GM23338 (cell line): ENCODE data around the gene DPF3. TPM values are rescaled to one million over a fixed set of nuclear protein-coding genes. Genes with fewer than 3 reads are reported as not detected.

Experiments used
- ATAC-seq: fragments of 200-7000 bp; cut with Tn5 transposase; 3 replicates; pipeline ENCODE4 v1.9.1; 2020
- DNase-seq: peaks from one replicate; pipeline ENCODE4 v3.0.0-alpha.2; 2015; ENCODE audit warnings: low spot score
- H2AFZ ChIP-seq: fragments of 200-600 bp; sonication (generic); 2 replicates; pipeline ENCODE4 v1.8.0; 2016; ENCODE audit warnings: antibody characterized with exemption, mild to moderate bottlenecking, moderate library complexity
- H3F3A ChIP-seq: fragments of 200-600 bp; sonication (generic); replicated peaks from 2 replicates; pipeline ENCODE4 v1.8.0; 2017; ENCODE audit warnings: antibody characterized with exemption, mixed run types, low read depth
- H3K27ac ChIP-seq: fragments of 200-600 bp; sonication (generic); 2 replicates; pipeline ENCODE4 v1.6.1; 2016; ENCODE audit warnings: low read depth
- H3K27me3 ChIP-seq: fragments of 200-600 bp; sonication (generic); 2 replicates; pipeline ENCODE4 v1.8.0; 2016; ENCODE audit warnings: mild to moderate bottlenecking, mixed run types, moderate library complexity; ENCODE audit not compliant: insufficient read depth
- H3K36me3 ChIP-seq: fragments of 200-600 bp; sonication (generic); 2 replicates; pipeline ENCODE4 v1.8.0; 2016; ENCODE audit warnings: mild to moderate bottlenecking; ENCODE audit not compliant: insufficient read depth
- H3K4me1 ChIP-seq: fragments of 200-600 bp; sonication (generic); 2 replicates; pipeline ENCODE4 v1.8.0; 2016; ENCODE audit warnings: mild to moderate bottlenecking, moderate library complexity; ENCODE audit not compliant: insufficient read depth
- H3K4me2 ChIP-seq: fragments of 200-600 bp; sonication (generic); 2 replicates; pipeline ENCODE4 v1.7.1; 2017; ENCODE audit warnings: mixed run types
- H3K4me3 ChIP-seq: fragments of 200-600 bp; sonication (generic); 2 replicates; pipeline ENCODE4 v1.6.1; 2016; ENCODE audit warnings: mixed run types
- H3K79me2 ChIP-seq: fragments of 200-600 bp; sonication (generic); replicated peaks from 2 replicates; pipeline ENCODE4 v1.8.0; 2017; ENCODE audit warnings: mild to moderate bottlenecking; ENCODE audit not compliant: insufficient read depth
- H3K9me2 ChIP-seq: fragments of 200-600 bp; sonication (generic); 2 replicates; pipeline ENCODE4 v1.8.0; 2017; ENCODE audit not compliant: insufficient read depth
- H4K20me1 ChIP-seq: fragments of 200-600 bp; sonication (generic); replicated peaks from 2 replicates; pipeline ENCODE4 v1.8.0; 2017; ENCODE audit warnings: mild to moderate bottlenecking; ENCODE audit not compliant: insufficient read depth
- H3K27ac Mint-ChIP-seq: 2 replicates; pipeline ENCODE4 v1.8.0; 2020; ENCODE audit warnings: inconsistent platforms, mild to moderate bottlenecking, moderate library complexity, mixed read lengths
- H3K27me3 Mint-ChIP-seq: 3 replicates; pipeline ENCODE4 v1.8.0; 2022; ENCODE audit warnings: low read depth, mild to moderate bottlenecking, moderate library complexity, mixed read lengths, inconsistent platforms; ENCODE audit not compliant: insufficient read depth, poor library complexity
- H3K36me3 Mint-ChIP-seq: 3 replicates; pipeline ENCODE4 v1.8.0; 2021; ENCODE audit warnings: low read depth, mild to moderate bottlenecking, inconsistent platforms, moderate library complexity, mixed read lengths
- H3K4me1 Mint-ChIP-seq: 3 replicates; pipeline ENCODE4 v1.8.0; 2020; ENCODE audit warnings: mild to moderate bottlenecking, inconsistent platforms, mixed read lengths
- H3K4me3 Mint-ChIP-seq: 3 replicates; pipeline ENCODE4 v1.8.0; 2021; ENCODE audit warnings: moderate library complexity, mild to moderate bottlenecking, inconsistent platforms, mixed read lengths
- H3K9me3 Mint-ChIP-seq: 3 replicates; pipeline ENCODE4 v1.8.0; 2020; ENCODE audit warnings: moderate library complexity, mild to moderate bottlenecking, inconsistent platforms, mixed read lengths
- CTCF ChIP-seq, 2 experiments: fragments of 200-600 bp in 1 of 2; sonication (generic) in 1 of 2; conservative IDR thresholded peaks; 2 replicates each; pipeline versions ENCODE4 v1.5.1 to v1.6.1; 2016 to 2017; ENCODE audit warnings: antibody characterized with exemption in 2 of 2, low read depth in 2 of 2, mild to moderate bottlenecking in 2 of 2, moderate library complexity in 1 of 2
- ETS1 ChIP-seq: IDR thresholded peaks from 2 replicates; pipeline ENCODE4 v1.6.1; 2016; ENCODE audit warnings: antibody characterized with exemption
- EZH2 ChIP-seq: fragments of 200-600 bp; sonication (generic); IDR thresholded peaks from one replicate; pipeline ENCODE4 v1.8.0; 2017; ENCODE audit warnings: antibody characterized with exemption, mild to moderate bottlenecking, low read depth; ENCODE audit not compliant: unreplicated experiment
- EZH2phosphoT487 ChIP-seq: fragments of 200-600 bp; sonication (generic); IDR thresholded peaks from one replicate; pipeline ENCODE4 v1.8.1; 2018; ENCODE audit warnings: antibody characterized with exemption; ENCODE audit not compliant: unreplicated experiment
- JUNB ChIP-seq: IDR thresholded peaks from one replicate; pipeline ENCODE4 v1.6.1; 2016; ENCODE audit warnings: antibody characterized with exemption; ENCODE audit not compliant: unreplicated experiment
- NANOG ChIP-seq: IDR thresholded peaks from 2 replicates; pipeline ENCODE4 v1.6.1; 2016; ENCODE audit warnings: antibody characterized with exemption, borderline replicate concordance
- ZNF331 ChIP-seq: fragments of 250-450 bp; sonication (Bioruptor Pico); IDR thresholded peaks from 2 replicates; pipeline ENCODE4 v1.5.0; 2020; ENCODE audit warnings: low read depth, mild to moderate bottlenecking, moderate library complexity
- polyA plus RNA-seq: library from polyadenylated mRNA; unstranded; fragments of >200 nt; fragmentation: Nextera tagmentation; extraction: Ambion mirVana; gene quantifications from 2 replicates; pipeline ENCODE4 v1.2.1, GENCODE V29; 2016
- total RNA-seq: library from RNA; depleted of rRNA; stranded (reverse); fragments of >200 nt; shearing (Covaris generic); gene quantifications from 2 replicates; pipeline ENCODE4 v1.2.3, GENCODE V29; 2014
- TF ChIP-seq, protein P1 (sequence below): IDR thresholded peaks from one replicate; pipeline ENCODE4 v1.6.1; 2018; ENCODE audit warnings: antibody characterized with exemption; ENCODE audit not compliant: unreplicated experiment

The DPF3 gene
- total and polyA plus RNA-seq, 2 experiments from 2014 or later, result 0.18 to 1.0 TPM

DNA sequence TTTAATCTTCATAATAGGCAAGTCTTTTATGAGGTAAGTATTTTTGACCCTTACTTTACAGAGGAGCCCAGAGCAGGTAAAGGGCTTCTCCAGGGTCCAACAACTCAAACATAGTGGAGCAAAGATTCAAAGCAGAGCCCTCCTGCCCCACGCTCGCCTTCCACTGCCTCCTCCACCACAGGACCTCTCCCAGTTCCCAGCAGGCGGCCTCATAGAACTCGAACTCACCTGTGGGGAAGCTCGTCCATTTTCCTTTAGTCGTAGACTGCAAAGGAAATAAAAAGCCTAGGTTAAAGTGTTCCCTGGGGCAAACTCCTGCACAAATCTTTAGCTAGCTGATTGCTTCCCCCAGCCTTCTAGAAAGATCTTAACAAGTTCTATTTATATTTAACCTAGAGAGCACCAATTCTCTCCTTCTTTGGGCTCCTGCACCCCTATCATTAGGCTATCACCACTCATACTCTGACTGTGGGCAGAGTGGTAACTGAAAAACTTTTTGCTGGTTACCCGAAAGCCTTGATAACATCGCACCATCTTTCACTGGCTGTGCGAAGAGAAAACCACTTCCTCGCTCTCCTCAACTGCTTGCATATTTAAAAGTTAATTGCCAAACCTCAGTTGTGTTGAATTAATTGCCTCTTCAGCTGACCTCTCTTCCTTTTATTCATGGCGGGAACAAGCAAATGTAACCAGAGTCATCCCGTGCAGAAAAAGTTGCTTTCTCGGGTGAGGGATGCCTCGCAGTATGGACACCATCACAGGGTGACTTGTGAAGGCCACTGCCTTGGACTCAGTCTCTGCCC is 299.6 kb downstream of the DPF3 start:
- H3K27ac Mint-ChIP-seq, result no peak overlapping the region
- Histone ChIP-seq H3K9me2 (0 out of 2 replicates have a peak, but pooled peaks cover 3% of the 10 kb centered on the region), H3K4me2 (no peak overlapping the region), H3K36me3 (no peaks in the 10 kb centered on the region), H4K20me1 (no peaks in the 10 kb centered on the region), H3K79me2 (no peaks in the 10 kb centered on the region), H3K27ac (no peak overlapping the region), H2AFZ (no peak overlapping the region), H3K4me1 (no peaks in the 10 kb centered on the region), H3K27me3 (no peaks in the 10 kb centered on the region), H3F3A (no peaks in the 10 kb centered on the region), H3K4me3 (no peak overlapping the region)
- H3K4me3 Mint-ChIP-seq, result no peak overlapping the region
- H3K36me3 Mint-ChIP-seq, result no peaks in the 10 kb centered on the region
- H3K27me3 Mint-ChIP-seq, result peaks cover 5% of the 10 kb centered on the region
- ATAC-seq (no peak), DNase-seq (no peak)
- peaks cover 2% of the 10 kb centered on the region; the same call in 1 of the 3 replicates for H3K9me3 Mint-ChIP-seq
- no peak for TF ChIP-seq EZH2
- H3K4me1 Mint-ChIP-seq, result peaks cover 5% of the 10 kb centered on the region; the same call in 2 of the 3 replicates

DNA sequence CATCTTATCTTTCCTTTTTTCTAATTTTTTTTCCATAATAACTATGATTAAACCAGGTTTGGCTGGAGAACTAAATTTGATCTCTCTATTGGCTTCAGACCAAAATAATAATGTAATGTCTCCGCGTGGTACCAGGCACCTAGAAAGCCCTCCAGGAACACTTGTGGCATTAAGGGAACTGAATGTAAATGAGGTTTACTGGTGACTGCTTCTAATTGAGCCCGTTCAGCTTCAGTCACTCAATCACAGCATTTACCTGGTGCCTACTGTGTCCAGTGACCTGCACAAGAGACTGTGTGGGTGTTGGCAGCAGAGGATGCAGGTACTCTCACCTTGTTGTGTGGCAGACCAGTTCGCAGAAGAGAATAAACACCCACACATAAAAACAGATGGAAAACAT is 302.5 kb downstream of the DPF3 start:
- Mint-ChIP-seq H3K27me3 (peaks cover 5% of the 10 kb centered on the region), H3K4me3 (no peak overlapping the region), H3K4me1 (no peaks in the 10 kb centered on the region), H3K36me3 (no peaks in the 10 kb centered on the region), H3K9me3 (peaks cover 2% of the 10 kb centered on the region; the same call in 1 of the 3 replicates), H3K27ac (no peak overlapping the region)
- no peak for ATAC-seq
- Histone ChIP-seq H2AFZ (no peak overlapping the region), H3K9me2 (0 out of 2 replicates have a peak, but pooled peaks cover 3% of the 10 kb centered on the region), H3K36me3 (no peaks in the 10 kb centered on the region), H3K27me3 (no peaks in the 10 kb centered on the region), H3K4me3 (no peak overlapping the region), H3F3A (no peaks in the 10 kb centered on the region), H3K4me2 (no peak overlapping the region), H4K20me1 (no peaks in the 10 kb centered on the region), H3K79me2 (no peaks in the 10 kb centered on the region), H3K27ac (no peak overlapping the region), H3K4me1 (no peaks in the 10 kb centered on the region)
- DNase-seq, result no peak
- TF ChIP-seq ETS1, result no peak
- TF ChIP-seq, protein P1, sequence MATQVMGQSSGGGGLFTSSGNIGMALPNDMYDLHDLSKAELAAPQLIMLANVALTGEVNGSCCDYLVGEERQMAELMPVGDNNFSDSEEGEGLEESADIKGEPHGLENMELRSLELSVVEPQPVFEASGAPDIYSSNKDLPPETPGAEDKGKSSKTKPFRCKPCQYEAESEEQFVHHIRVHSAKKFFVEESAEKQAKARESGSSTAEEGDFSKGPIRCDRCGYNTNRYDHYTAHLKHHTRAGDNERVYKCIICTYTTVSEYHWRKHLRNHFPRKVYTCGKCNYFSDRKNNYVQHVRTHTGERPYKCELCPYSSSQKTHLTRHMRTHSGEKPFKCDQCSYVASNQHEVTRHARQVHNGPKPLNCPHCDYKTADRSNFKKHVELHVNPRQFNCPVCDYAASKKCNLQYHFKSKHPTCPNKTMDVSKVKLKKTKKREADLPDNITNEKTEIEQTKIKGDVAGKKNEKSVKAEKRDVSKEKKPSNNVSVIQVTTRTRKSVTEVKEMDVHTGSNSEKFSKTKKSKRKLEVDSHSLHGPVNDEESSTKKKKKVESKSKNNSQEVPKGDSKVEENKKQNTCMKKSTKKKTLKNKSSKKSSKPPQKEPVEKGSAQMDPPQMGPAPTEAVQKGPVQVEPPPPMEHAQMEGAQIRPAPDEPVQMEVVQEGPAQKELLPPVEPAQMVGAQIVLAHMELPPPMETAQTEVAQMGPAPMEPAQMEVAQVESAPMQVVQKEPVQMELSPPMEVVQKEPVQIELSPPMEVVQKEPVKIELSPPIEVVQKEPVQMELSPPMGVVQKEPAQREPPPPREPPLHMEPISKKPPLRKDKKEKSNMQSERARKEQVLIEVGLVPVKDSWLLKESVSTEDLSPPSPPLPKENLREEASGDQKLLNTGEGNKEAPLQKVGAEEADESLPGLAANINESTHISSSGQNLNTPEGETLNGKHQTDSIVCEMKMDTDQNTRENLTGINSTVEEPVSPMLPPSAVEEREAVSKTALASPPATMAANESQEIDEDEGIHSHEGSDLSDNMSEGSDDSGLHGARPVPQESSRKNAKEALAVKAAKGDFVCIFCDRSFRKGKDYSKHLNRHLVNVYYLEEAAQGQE, result no peak
- TF ChIP-seq CTCF (conservative IDR thresholded peaks at IDR 0.05; ENCODE audit: low read depth in 2 of 2), result no peak
- no peak for TF ChIP-seq ZNF331 (CRISPR knock-in tag)
- no peak for TF ChIP-seq EZH2phosphoT487
- TF ChIP-seq NANOG, result no peak
- TF ChIP-seq JUNB, result no peak
